ENCODE data around the gene BABAM2.

BABAM2 gene

GRCh38 chr2:28117104-28117596, 226.6 kb downstream of the BABAM2 start:
- no peak for DNase-seq (ENCODE audit: low read depth in 2 of 2)

- DNase-seq (ENCODE audit: low read depth in 2 of 2) = no peak
These were observed 229.1 kb downstream of the BABAM2 start for GRCh38 chr2:28119631-28120030.

GRCh38 chr2:28128281-28128950, 237.9 kb downstream of the BABAM2 start:
- no peak for DNase-seq (ENCODE audit: low read depth in 2 of 2)

- DNase-seq (ENCODE audit: low read depth in 2 of 2) = no peak
These were observed 239.6 kb downstream of the BABAM2 start for GRCh38 chr2:28129955-28130695.

- DNase-seq (ENCODE audit: low read depth in 2 of 2) = no peak
These were observed 243.2 kb downstream of the BABAM2 start for GRCh38 chr2:28133778-28134177.

GRCh38 chr2:28134262-28134812, 243.8 kb downstream of the BABAM2 start:
- no peak for DNase-seq (ENCODE audit: low read depth in 2 of 2)

GRCh38 chr2:28134857-28135256, 244.3 kb downstream of the BABAM2 start:
- no peak for DNase-seq (ENCODE audit: low read depth in 2 of 2)

- DNase-seq (ENCODE audit: low read depth in 2 of 2) = no peak
These were observed 244.8 kb downstream of the BABAM2 start for GRCh38 chr2:28135324-28135723.

GRCh38 chr2:28135799-28136198, 245.3 kb downstream of the BABAM2 start:
- DNase-seq (ENCODE audit: low read depth in 2 of 2) = no peak

GRCh38 chr2:28136556-28136955, 246.0 kb downstream of the BABAM2 start:
- DNase-seq (ENCODE audit: low read depth in 2 of 2) = no peak

GRCh38 chr2:28137221-28137620, 246.7 kb downstream of the BABAM2 start:
- DNase-seq (ENCODE audit: low read depth in 2 of 2) = no peak

GRCh38 chr2:28142386-28142785, 251.9 kb downstream of the BABAM2 start:
- DNase-seq (ENCODE audit: low read depth in 2 of 2) = no peak

GRCh38 chr2:28148000-28148399, 257.5 kb downstream of the BABAM2 start:
- no peak for DNase-seq (ENCODE audit: low read depth in 2 of 2)

GRCh38 chr2:28148566-28148965, 258.0 kb downstream of the BABAM2 start:
- DNase-seq (ENCODE audit: low read depth in 2 of 2) = no peak

GRCh38 chr2:28150236-28150915, 259.8 kb downstream of the BABAM2 start:
- no peak for DNase-seq (ENCODE audit: low read depth in 2 of 2)

- no peak for DNase-seq (ENCODE audit: low read depth in 2 of 2)
These were observed 260.5 kb downstream of the BABAM2 start for GRCh38 chr2:28150994-28151393.

GRCh38 chr2:28152585-28153280, 262.2 kb downstream of the BABAM2 start:
- no peak for DNase-seq (ENCODE audit: low read depth in 2 of 2)

- no peak for DNase-seq (ENCODE audit: low read depth in 2 of 2)
These were observed 263.3 kb downstream of the BABAM2 start for GRCh38 chr2:28153851-28154250.

- DNase-seq (ENCODE audit: low read depth in 2 of 2) = no peak
These were observed 264.6 kb downstream of the BABAM2 start for GRCh38 chr2:28155086-28155485.

- no peak for DNase-seq (ENCODE audit: low read depth in 2 of 2)
These were observed 265.1 kb downstream of the BABAM2 start for GRCh38 chr2:28155627-28156026.

- DNase-seq (ENCODE audit: low read depth in 2 of 2) = no peak
These were observed 268.3 kb downstream of the BABAM2 start for GRCh38 chr2:28158791-28159190.

- no peak for DNase-seq (ENCODE audit: low read depth in 2 of 2)
These were observed 270.5 kb downstream of the BABAM2 start for GRCh38 chr2:28160986-28161425.

Measured in stimulated activated CD4-positive, alpha-beta T cell treated with anti-CD3 and anti-CD28 coated beads, Interleukin-15, amount 100 ng/mL, for 48 hours (primary cell).